Measurements from ENCODE around the gene GPX3. TPM values are rescaled to one million over a fixed set of nuclear protein-coding genes. Genes with fewer than 3 reads are reported as not detected.

The GPX3 gene
- not detected for total RNA-seq

DNA sequence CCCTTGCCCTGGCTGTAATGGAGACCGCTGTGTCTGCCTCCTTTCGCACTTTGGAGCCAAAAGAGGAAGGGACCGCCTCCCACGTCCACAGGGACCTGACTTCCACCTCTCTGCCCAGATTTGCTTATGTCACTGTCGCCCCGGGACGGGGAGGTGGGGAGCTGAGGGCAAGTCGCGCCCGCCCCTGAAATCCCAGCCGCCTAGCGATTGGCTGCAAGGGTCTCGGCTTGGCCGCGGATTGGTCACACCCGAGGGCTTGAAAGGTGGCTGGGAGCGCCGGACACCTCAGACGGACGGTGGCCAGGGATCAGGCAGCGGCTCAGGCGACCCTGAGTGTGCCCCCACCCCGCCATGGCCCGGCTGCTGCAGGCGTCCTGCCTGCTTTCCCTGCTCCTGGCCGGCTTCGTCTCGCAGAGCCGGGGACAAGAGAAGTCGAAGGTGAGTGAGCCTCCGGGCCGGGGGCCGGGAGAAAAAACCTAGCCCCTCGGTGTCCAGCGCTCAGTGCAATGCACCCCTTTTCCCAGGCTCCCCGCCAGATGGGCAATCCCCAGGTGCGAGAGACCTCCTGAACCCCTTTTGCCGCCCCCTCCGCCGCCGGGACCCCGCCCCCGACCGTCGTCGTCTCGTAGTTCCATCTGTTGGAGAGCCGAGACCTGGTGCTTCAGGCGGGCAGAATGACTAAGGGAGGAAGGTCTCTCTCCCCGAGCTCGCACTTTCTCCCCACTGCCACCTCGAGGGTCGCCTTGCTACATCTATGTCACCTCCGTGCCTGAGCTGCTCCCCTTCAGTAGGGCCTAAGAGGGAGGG is at the start of gene GPX3:
Gene GPX3, plus strand, starts transcription at position 288 of the 807 bp plus-strand sequence. Its CDS starts 64 bp downstream, at position 352.
- Mint-ChIP-seq H3K4me1 (peaks cover 8% of the 10 kb centered on the region), H3K27ac (no peak within 1 kb of the TSS), H3K27me3 (peaks cover 14% of the 10 kb centered on the region), H3K36me3 (peaks cover 7% of the 10 kb centered on the region), H3K9me3 (ENCODE audit: low read depth) (no peaks in the 10 kb centered on the region), H3K4me3 (no peak within 1 kb of the TSS)
- CTCF ChIA-PET, result interaction anchor here (1.1 kb wide), 1 partner anchor 11 kb away, joined by 3 read pairs; no protein-coding TSS in a partner anchor
- ATAC-seq, result peak; percentile 18
- no peak for DNase-seq

- DNase-seq, result no peak
- H3K4me1 Mint-ChIP-seq, result no peaks in the 10 kb centered on the region
- CTCF ChIA-PET, result no interaction called here
- H3K9me3 Mint-ChIP-seq (ENCODE audit: low read depth), result peaks cover 15% of the 10 kb centered on the region
- no peaks in the 10 kb centered on the region for H3K27me3 Mint-ChIP-seq
- H3K27ac Mint-ChIP-seq, result no peak overlapping the region
- ATAC-seq, result no peak
- no peak overlapping the region for H3K4me3 Mint-ChIP-seq
- H3K36me3 Mint-ChIP-seq, result peaks cover 3% of the 10 kb centered on the region
Measured at GRCh38 chr5:150978590-150978989, 41.8 kb upstream of the GPX3 start.

DNA sequence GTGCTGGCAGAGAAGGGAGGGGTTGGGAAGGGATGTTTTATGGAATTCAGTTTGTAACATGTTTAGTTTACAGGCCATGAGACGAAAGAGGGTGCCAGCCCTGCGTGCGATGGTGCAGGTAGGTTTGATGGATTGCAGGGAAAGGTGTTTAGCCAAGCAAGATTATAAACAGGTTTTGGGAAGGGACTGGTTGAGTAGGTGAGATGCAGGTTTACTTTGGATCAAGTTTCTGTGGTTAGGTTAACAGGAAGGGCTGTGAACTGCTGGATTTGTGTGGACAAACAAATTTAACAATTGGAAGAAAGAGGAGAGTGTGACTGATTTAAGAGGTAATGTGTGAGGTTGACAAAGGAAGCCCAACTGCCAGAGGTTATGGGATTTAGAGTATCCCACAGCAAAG is 32.6 kb upstream of the GPX3 start:
- Mint-ChIP-seq H3K36me3 (peaks cover 2% of the 10 kb centered on the region), H3K27me3 (no peaks in the 10 kb centered on the region), H3K4me3 (no peak overlapping the region), H3K27ac (no peak overlapping the region), H3K9me3 (ENCODE audit: low read depth) (no peaks in the 10 kb centered on the region), H3K4me1 (no peaks in the 10 kb centered on the region)
- no peak for DNase-seq
- no peak for ATAC-seq
- CTCF ChIA-PET, result no interaction called here

DNA sequence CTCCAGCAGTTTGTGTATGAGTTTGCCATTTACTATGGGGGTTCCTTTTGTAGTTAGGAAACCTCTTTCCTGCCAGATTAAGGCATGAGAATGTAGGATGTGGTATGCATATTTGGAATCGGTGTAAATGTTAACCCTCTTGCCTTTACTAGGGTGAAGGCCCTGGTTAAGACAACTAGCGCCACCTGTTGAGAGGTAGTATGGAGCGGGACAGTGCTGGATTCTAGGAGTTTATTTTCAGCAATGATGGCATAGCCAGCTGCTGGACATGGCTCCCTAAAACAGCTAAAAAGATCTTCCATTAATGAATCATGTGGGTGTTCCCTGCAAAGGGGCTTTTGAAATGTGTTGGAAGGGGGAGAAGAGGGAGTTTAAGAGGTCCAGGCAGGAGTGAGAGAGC is 30.7 kb upstream of the GPX3 start:
- no peak overlapping the region for H3K4me3 Mint-ChIP-seq
- CTCF ChIA-PET, result no interaction called here
- no peak for DNase-seq
- no peaks in the 10 kb centered on the region for H3K27me3 Mint-ChIP-seq
- H3K4me1 Mint-ChIP-seq, result no peaks in the 10 kb centered on the region
- ATAC-seq, result no peak
- no peak overlapping the region for H3K27ac Mint-ChIP-seq
- H3K36me3 Mint-ChIP-seq, result peaks cover 2% of the 10 kb centered on the region
- peaks cover 3% of the 10 kb centered on the region for H3K9me3 Mint-ChIP-seq (ENCODE audit: low read depth)

GRCh38 chr5:150992705-150993104 is 27.7 kb upstream of the GPX3 start:
- CTCF ChIA-PET, result no interaction called here
- H3K4me3 Mint-ChIP-seq, result no peak overlapping the region
- DNase-seq, result no peak
- H3K36me3 Mint-ChIP-seq, result peaks cover 2% of the 10 kb centered on the region
- ATAC-seq, result no peak
- no peak overlapping the region for H3K27ac Mint-ChIP-seq
- no peaks in the 10 kb centered on the region for H3K4me1 Mint-ChIP-seq
- peaks cover 3% of the 10 kb centered on the region for H3K9me3 Mint-ChIP-seq (ENCODE audit: low read depth)
- no peaks in the 10 kb centered on the region for H3K27me3 Mint-ChIP-seq

- Mint-ChIP-seq H3K27me3 (no peaks in the 10 kb centered on the region), H3K9me3 (ENCODE audit: low read depth) (peaks cover 3% of the 10 kb centered on the region), H3K4me3 (no peak overlapping the region), H3K36me3 (peaks cover 2% of the 10 kb centered on the region), H3K4me1 (no peaks in the 10 kb centered on the region), H3K27ac (no peak overlapping the region)
- CTCF ChIA-PET, result no interaction called here
- ATAC-seq (no peak), DNase-seq (no peak)
Measured at GRCh38 chr5:150993422-150993821, 27.0 kb upstream of the GPX3 start.

DNA sequence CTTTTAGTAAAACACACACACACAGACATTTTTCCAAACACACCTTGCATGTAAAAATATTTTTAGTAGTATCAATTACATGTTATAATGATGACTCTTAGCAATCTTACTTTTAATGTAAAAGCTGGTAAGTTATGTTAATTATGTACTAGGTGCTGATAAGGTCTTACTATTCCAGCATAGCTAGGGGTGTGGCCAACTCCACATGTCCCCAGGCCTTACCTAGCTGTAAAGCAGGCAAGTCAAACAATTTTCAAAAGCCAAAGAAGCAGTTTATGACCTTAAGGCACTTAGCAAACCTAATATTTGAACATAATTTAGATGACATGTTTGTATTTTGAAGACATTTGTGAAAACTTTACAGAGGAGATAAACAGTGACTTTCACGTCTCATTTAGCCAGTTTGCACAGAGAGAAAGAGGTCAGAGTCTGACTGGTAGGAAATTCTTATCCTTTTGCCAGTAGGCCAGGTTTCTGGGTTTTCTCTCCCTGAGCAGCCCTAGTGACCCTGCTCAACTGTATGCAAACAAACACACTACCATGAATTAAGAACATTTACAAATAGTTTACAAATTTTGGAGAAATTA is 26.5 kb upstream of the GPX3 start:
- no peaks in the 10 kb centered on the region for H3K4me1 Mint-ChIP-seq
- no peaks in the 10 kb centered on the region for H3K27me3 Mint-ChIP-seq
- DNase-seq (no peak), ATAC-seq (no peak)
- H3K27ac Mint-ChIP-seq, result no peak overlapping the region
- CTCF ChIA-PET, result no interaction called here
- H3K9me3 Mint-ChIP-seq (ENCODE audit: low read depth), result peaks cover 3% of the 10 kb centered on the region
- no peak overlapping the region for H3K4me3 Mint-ChIP-seq
- peaks cover 2% of the 10 kb centered on the region for H3K36me3 Mint-ChIP-seq

DNA sequence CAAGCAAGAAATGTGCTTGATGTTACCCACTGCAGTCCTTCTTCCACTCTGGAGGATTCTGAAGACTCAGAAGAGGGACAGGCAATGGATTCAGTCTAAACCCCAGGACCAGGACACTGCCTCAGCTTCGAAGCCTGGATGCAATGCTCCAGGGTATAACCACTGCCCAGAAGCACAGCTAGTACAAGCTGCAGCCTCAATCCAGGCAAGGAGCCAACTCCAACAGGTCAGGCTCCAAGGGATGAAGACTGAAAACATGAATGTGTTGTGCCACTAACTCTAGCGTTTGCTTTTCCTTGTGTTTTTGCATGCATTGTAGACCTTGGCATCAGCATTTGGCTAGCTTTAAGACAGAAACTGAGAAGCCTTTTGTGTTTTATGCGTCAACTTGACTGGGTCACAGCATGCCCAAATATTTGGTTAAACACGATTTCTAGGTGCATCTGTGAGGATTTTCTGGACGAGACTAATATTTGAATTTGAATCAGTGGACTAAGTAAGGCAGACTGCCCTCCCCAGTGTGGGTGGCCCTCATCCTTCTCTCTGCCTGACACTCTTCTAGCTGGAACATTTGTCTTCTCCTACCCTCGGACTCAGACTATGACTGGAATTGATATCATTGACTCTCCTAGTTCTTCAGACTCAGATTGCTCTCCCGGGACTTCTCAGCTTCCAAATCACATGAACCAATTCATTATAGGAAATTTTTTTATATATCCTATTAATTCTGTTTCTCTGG is 20.5 kb upstream of the GPX3 start:
- no peak for ATAC-seq
- no peaks in the 10 kb centered on the region for H3K4me1 Mint-ChIP-seq
- H3K4me3 Mint-ChIP-seq, result no peak overlapping the region
- H3K27me3 Mint-ChIP-seq, result no peaks in the 10 kb centered on the region
- H3K27ac Mint-ChIP-seq, result no peak overlapping the region
- CTCF ChIA-PET, result no interaction called here
- no peak for DNase-seq
- no peaks in the 10 kb centered on the region for H3K36me3 Mint-ChIP-seq
- no peaks in the 10 kb centered on the region for H3K9me3 Mint-ChIP-seq (ENCODE audit: low read depth)

GRCh38 chr5:151001436-151001835 is 19.0 kb upstream of the GPX3 start:
- H3K36me3 Mint-ChIP-seq, result no peaks in the 10 kb centered on the region
- CTCF ChIA-PET, result no interaction called here
- H3K27me3 Mint-ChIP-seq, result no peaks in the 10 kb centered on the region
- H3K9me3 Mint-ChIP-seq (ENCODE audit: low read depth), result no peaks in the 10 kb centered on the region
- ATAC-seq (no peak), DNase-seq (no peak)
- H3K4me1 Mint-ChIP-seq, result no peaks in the 10 kb centered on the region
- no peak overlapping the region for H3K27ac Mint-ChIP-seq
- H3K4me3 Mint-ChIP-seq, result no peak overlapping the region

GRCh38 chr5:151002250-151002649 is 18.1 kb upstream of the GPX3 start:
- H3K9me3 Mint-ChIP-seq (ENCODE audit: low read depth), result no peaks in the 10 kb centered on the region
- ATAC-seq, result no peak
- CTCF ChIA-PET, result interaction anchor here (0.9 kb wide), 1 partner anchor 113 kb away, joined by 4 read pairs; no protein-coding TSS in a partner anchor
- no peak overlapping the region for H3K4me3 Mint-ChIP-seq
- H3K27ac Mint-ChIP-seq, result no peak overlapping the region
- no peaks in the 10 kb centered on the region for H3K27me3 Mint-ChIP-seq
- no peaks in the 10 kb centered on the region for H3K36me3 Mint-ChIP-seq
- H3K4me1 Mint-ChIP-seq, result no peaks in the 10 kb centered on the region
- DNase-seq, result no peak

DNA sequence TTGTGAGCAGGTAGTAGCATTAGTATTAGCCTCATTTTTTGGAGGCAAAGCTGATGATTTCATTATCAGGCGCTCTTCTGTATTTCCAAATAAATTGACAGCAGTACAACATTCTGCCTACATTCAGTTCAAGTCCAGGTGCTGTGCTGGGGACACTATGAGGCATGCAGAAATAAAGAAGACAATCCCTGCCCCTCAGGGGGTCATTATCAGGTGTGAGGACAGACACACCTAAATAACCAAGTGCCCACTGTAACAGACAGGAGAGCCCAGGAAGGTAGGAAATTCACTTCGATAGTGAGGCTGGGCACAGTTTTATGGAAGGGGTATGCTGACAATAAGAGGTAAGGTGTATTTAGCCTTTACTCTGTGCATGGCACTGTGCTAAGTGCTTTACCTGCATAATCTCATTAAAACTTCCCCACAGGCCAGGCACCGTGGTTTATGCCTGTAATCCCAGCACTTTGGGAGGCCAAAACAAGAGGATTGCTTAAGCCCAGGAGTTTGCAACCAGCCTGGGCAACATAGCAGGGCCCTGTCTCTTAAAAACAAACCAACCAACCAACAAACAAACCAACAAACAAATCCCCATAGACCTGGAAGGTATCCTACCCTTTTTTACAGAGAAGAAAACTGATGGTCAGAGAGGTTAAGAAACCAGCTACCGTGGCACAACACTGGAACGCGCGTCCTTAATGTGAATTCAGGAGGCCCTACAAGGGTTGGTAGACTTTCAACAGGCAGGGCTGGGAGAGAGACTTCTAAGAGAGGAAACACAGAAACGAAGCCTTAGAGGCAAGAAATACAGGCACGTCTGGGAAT is 17.5 kb upstream of the GPX3 start:
- no peaks in the 10 kb centered on the region for H3K4me1 Mint-ChIP-seq

GRCh38 chr5:151003503-151003860 is 16.9 kb upstream of the GPX3 start:
- DNase-seq (no peak), ATAC-seq (no peak)
- CTCF ChIA-PET, result no interaction called here
- H3K9me3 Mint-ChIP-seq (ENCODE audit: low read depth), result no peaks in the 10 kb centered on the region
- H3K27ac Mint-ChIP-seq, result no peak overlapping the region
- no peaks in the 10 kb centered on the region for H3K27me3 Mint-ChIP-seq
- H3K4me1 Mint-ChIP-seq, result no peaks in the 10 kb centered on the region
- H3K36me3 Mint-ChIP-seq, result no peaks in the 10 kb centered on the region
- no peak overlapping the region for H3K4me3 Mint-ChIP-seq

More for the DNA sequence above, 17.5 kb upstream of the GPX3 start:
- CTCF ChIA-PET, result interaction anchor here (0.9 kb wide), 1 partner anchor 113 kb away, joined by 4 read pairs; no protein-coding TSS in a partner anchor
- ATAC-seq (no peak), DNase-seq (no peak)
- H3K27ac Mint-ChIP-seq, result no peak overlapping the region
- no peak overlapping the region for H3K4me3 Mint-ChIP-seq
- no peaks in the 10 kb centered on the region for H3K9me3 Mint-ChIP-seq (ENCODE audit: low read depth)
- H3K36me3 Mint-ChIP-seq, result no peaks in the 10 kb centered on the region
- H3K27me3 Mint-ChIP-seq, result no peaks in the 10 kb centered on the region

DNA sequence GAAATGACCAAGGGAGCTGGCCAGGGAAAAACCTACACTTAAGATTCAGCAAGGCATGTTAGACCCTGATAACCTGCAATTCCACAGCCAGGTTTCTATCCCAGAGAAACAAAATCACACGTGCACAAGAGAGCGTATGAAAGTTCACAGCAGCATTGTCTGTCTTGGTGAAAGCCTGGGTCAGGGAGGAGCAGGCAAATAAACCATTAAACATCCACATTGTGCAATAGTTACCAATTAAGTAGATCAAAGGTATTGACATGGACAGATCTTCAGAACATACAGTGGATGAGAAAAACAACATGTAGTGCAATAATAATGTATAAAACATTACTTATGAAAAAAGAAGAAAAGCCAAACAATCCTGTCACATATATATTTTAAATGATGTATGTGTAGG is 15.9 kb upstream of the GPX3 start:
- Mint-ChIP-seq H3K27me3 (peaks cover under 1% of the 10 kb centered on the region), H3K36me3 (no peaks in the 10 kb centered on the region), H3K9me3 (ENCODE audit: low read depth) (no peaks in the 10 kb centered on the region), H3K27ac (no peak overlapping the region), H3K4me3 (no peak overlapping the region), H3K4me1 (no peaks in the 10 kb centered on the region)
- CTCF ChIA-PET, result no interaction called here
- ATAC-seq (no peak), DNase-seq (no peak)
